Measurements from ENCODE around the gene TMEM81. TPM values are rescaled to one million over a fixed set of nuclear protein-coding genes. Genes with fewer than 3 reads are reported as not detected.

The TMEM81 gene
- total RNA-seq, 1 donor: 1.8 TPM

DNA sequence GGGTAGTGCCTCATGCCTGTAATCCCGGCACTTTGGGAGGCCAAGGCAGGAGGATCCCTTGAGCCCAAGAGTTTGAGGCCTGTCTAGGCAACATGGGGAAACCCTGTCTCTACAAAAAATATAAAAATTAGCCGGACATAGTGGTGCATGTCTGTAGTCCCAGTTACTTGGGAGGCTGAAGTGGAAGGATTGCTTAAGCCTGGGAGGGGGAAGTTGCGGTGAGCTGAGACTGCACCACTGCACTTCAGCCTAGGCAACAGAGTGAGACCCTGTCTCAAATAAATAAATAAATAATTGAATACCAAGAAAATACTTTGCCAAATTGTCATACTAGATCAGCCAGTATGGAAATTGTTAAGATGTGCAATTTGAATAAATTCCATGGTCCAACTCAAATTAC, 43.4 kb upstream of the TMEM81 start:
- TF ChIP-seq, protein P1, sequence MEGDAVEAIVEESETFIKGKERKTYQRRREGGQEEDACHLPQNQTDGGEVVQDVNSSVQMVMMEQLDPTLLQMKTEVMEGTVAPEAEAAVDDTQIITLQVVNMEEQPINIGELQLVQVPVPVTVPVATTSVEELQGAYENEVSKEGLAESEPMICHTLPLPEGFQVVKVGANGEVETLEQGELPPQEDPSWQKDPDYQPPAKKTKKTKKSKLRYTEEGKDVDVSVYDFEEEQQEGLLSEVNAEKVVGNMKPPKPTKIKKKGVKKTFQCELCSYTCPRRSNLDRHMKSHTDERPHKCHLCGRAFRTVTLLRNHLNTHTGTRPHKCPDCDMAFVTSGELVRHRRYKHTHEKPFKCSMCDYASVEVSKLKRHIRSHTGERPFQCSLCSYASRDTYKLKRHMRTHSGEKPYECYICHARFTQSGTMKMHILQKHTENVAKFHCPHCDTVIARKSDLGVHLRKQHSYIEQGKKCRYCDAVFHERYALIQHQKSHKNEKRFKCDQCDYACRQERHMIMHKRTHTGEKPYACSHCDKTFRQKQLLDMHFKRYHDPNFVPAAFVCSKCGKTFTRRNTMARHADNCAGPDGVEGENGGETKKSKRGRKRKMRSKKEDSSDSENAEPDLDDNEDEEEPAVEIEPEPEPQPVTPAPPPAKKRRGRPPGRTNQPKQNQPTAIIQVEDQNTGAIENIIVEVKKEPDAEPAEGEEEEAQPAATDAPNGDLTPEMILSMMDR (IDR thresholded peaks at IDR 0.05; ENCODE audit: extremely low read depth, low read depth, low read length): no peak
- H2AFZ ChIP-seq (ENCODE audit: low read length): no peak overlapping the region
- DNase-seq (ENCODE audit: insufficient read length, low spot score, missing footprints): no peak
- no peak overlapping the region for H3K4me2 ChIP-seq (ENCODE audit: insufficient read depth, low read length)
- H3K36me3 ChIP-seq (ENCODE audit: insufficient read depth, low read length): no peaks in the 10 kb centered on the region
- no peaks in the 10 kb centered on the region for H3K79me2 ChIP-seq (ENCODE audit: insufficient read depth, low read length)
- H3K27me3 ChIP-seq (ENCODE audit: insufficient read depth, low read length): no peaks in the 10 kb centered on the region
- no peaks in the 10 kb centered on the region for H3K9me3 ChIP-seq (ENCODE audit: low read depth, low read length)
- H3K27ac ChIP-seq (ENCODE audit: low read depth, low read length): no peak overlapping the region
- H3K4me1 ChIP-seq (ENCODE audit: insufficient read depth, low read length): peaks cover 4% of the 10 kb centered on the region
- H3K4me3 ChIP-seq (ENCODE audit: insufficient read depth, low read length): no peak overlapping the region
- no peaks in the 10 kb centered on the region for H4K20me1 ChIP-seq (ENCODE audit: insufficient read depth, low read length)

DNA sequence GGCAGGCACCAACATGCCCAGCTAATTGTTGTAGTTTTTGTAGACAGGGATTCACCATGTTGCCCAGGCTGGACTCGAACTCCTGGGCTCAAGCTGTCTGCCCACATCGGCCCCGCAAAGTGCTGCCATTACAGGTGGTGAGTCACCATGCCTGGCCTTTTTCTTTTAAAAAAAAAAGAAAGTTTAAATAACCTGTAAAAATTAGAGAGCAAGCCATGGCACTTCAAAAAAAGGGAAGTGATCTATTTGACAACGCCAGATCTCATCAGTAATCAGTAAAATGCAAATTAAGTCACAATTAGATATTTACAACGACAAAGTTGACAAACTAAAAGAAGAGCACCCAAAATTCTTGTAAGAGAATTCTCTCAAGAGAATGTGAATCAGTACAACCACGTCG, 40.5 kb upstream of the TMEM81 start:
- no peaks in the 10 kb centered on the region for H3K36me3 ChIP-seq (ENCODE audit: insufficient read depth, low read length)
- H3K27me3 ChIP-seq (ENCODE audit: insufficient read depth, low read length): no peaks in the 10 kb centered on the region
- H3K9me3 ChIP-seq (ENCODE audit: low read depth, low read length): no peaks in the 10 kb centered on the region
- peaks cover 21% of the 10 kb centered on the region for H3K79me2 ChIP-seq (ENCODE audit: insufficient read depth, low read length)
- peaks cover 15% of the 10 kb centered on the region for H3K4me1 ChIP-seq (ENCODE audit: insufficient read depth, low read length)
- DNase-seq (ENCODE audit: insufficient read length, low spot score, missing footprints): no peak
- H4K20me1 ChIP-seq (ENCODE audit: insufficient read depth, low read length): peaks cover 10% of the 10 kb centered on the region
- no peak overlapping the region for H2AFZ ChIP-seq (ENCODE audit: low read length)
- no peak overlapping the region for H3K4me3 ChIP-seq (ENCODE audit: insufficient read depth, low read length)
- TF ChIP-seq, protein P1 (IDR thresholded peaks at IDR 0.05; ENCODE audit: extremely low read depth, low read depth, low read length): no peak
- no peak overlapping the region for H3K27ac ChIP-seq (ENCODE audit: low read depth, low read length)
- no peak overlapping the region for H3K4me2 ChIP-seq (ENCODE audit: insufficient read depth, low read length)

DNA sequence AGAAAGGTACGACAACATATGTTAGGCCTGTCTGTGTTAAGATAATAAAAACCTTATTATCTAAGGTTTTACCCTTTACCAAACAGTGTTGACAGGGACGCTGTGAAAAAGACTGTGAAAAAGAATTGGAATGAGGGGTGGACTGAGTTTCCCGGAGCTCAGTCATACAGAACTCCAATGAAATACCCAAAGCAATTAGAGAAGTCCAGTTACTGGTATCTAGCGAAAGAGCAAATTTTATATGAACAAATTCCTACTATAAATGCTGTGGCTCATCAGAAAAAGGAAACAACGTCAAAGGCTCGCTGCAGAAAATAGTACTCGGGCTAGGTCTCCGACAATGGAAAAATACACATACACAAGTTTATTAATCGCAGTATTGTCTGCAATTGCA, 38.2 kb upstream of the TMEM81 start:
- Histone ChIP-seq H3K27me3 (ENCODE audit: insufficient read depth, low read length) (no peaks in the 10 kb centered on the region), H3K79me2 (ENCODE audit: insufficient read depth, low read length) (peaks cover 42% of the 10 kb centered on the region), H2AFZ (ENCODE audit: low read length) (peak overlapping the region; percentile 96), H3K4me2 (ENCODE audit: insufficient read depth, low read length) (peak overlapping the region; percentile 96), H3K4me1 (ENCODE audit: insufficient read depth, low read length) (peaks cover 15% of the 10 kb centered on the region), H4K20me1 (ENCODE audit: insufficient read depth, low read length) (peaks cover 10% of the 10 kb centered on the region), H3K9me3 (ENCODE audit: low read depth, low read length) (no peaks in the 10 kb centered on the region), H3K27ac (ENCODE audit: low read depth, low read length) (peak overlapping the region; percentile 97), H3K4me3 (ENCODE audit: insufficient read depth, low read length) (peak overlapping the region; percentile 95), H3K36me3 (ENCODE audit: insufficient read depth, low read length) (no peaks in the 10 kb centered on the region)
- TF ChIP-seq, protein P1 (IDR thresholded peaks at IDR 0.05; ENCODE audit: extremely low read depth, low read depth, low read length): no peak
- DNase-seq (ENCODE audit: insufficient read length, low spot score, missing footprints): no peak

DNA sequence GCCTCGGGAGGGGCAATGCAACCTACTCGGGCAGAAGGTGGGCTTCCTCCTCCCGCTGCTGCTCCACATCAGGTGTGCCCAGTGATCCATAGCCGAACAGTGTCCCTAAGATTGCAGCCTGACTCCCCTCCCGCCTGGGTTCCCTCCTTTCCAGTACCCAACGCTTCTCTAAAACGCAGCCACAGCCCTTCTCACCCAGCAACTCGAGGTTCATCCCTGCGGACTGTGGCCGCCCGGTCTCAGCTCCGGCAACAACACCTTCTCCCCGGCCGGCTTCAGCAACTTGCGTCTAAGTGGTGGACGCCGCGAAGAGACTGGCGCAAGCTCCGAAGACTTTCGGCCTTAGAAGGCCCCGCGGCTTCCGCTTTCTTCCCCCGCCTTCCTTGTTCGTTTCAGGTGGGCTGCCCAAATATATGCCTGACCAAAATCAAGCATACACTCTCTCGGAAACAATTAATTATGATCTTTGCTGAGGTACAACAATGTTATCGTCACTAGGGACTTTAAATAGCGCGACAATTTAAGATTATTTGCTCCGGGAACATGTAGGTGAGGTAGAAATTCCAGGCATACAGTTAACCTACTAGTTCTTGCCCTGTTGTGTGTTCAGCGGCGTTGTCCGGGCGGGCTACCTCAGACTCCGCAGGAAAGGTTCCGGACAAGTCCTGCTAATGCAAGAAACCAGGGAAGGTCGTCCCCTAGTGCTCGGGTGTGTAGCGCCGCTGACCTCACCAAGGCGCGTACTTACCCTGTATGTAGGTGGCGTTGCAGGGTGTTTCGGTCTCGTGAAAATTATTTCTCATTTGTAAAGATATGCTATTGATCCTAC, 37.6 kb upstream of the TMEM81 start, which contains the start of gene RBBP5:
Gene RBBP5, minus strand, starts transcription at position 319 of the 829 bp plus-strand sequence. Its CDS starts 105 bp downstream, at position 214.
- Histone ChIP-seq H4K20me1 (ENCODE audit: insufficient read depth, low read length) (peaks cover 10% of the 10 kb centered on the region), H3K4me1 (ENCODE audit: insufficient read depth, low read length) (peaks cover 15% of the 10 kb centered on the region), H3K4me2 (ENCODE audit: insufficient read depth, low read length) (peak within 1 kb of the TSS; percentile 96), H3K79me2 (ENCODE audit: insufficient read depth, low read length) (peaks cover 45% of the 10 kb centered on the region), H3K27ac (ENCODE audit: low read depth, low read length) (peak within 1 kb of the TSS; percentile 97), H3K36me3 (ENCODE audit: insufficient read depth, low read length) (peaks cover under 1% of the 10 kb centered on the region), H3K4me3 (ENCODE audit: insufficient read depth, low read length) (peak within 1 kb of the TSS; percentile 95), H3K9me3 (ENCODE audit: low read depth, low read length) (no peaks in the 10 kb centered on the region), H3K27me3 (ENCODE audit: insufficient read depth, low read length) (no peaks in the 10 kb centered on the region), H2AFZ (ENCODE audit: low read length) (peak within 1 kb of the TSS; percentile 96)
- TF ChIP-seq, protein P1 (IDR thresholded peaks at IDR 0.05; ENCODE audit: extremely low read depth, low read depth, low read length): peak; percentile 87
- peak; percentile 95 for DNase-seq (ENCODE audit: insufficient read length, low spot score, missing footprints)
